Measurements from ENCODE around the gene ADAM15.

GRCh38 chr1:155023627-155024026, 27.5 kb upstream of the ADAM15 start:
- TF ChIP-seq, protein P1, sequence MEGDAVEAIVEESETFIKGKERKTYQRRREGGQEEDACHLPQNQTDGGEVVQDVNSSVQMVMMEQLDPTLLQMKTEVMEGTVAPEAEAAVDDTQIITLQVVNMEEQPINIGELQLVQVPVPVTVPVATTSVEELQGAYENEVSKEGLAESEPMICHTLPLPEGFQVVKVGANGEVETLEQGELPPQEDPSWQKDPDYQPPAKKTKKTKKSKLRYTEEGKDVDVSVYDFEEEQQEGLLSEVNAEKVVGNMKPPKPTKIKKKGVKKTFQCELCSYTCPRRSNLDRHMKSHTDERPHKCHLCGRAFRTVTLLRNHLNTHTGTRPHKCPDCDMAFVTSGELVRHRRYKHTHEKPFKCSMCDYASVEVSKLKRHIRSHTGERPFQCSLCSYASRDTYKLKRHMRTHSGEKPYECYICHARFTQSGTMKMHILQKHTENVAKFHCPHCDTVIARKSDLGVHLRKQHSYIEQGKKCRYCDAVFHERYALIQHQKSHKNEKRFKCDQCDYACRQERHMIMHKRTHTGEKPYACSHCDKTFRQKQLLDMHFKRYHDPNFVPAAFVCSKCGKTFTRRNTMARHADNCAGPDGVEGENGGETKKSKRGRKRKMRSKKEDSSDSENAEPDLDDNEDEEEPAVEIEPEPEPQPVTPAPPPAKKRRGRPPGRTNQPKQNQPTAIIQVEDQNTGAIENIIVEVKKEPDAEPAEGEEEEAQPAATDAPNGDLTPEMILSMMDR (IDR thresholded peaks at IDR 0.05) = no peak
- TF ChIP-seq EZH2 (IDR thresholded peaks at IDR 0.05; ENCODE audit: borderline replicate concordance, insufficient read depth, low read depth, low read length, poor library complexity, severe bottlenecking) = no peak
